Activated naive CD4-positive, alpha-beta T cell treated with anti-CD3 and anti-CD28 coated beads for 36 hours (primary cell): Measurements from ENCODE around the gene OSBP2. TPM values are rescaled to one million over a fixed set of nuclear protein-coding genes. Genes with fewer than 3 reads are reported as not detected.

ENCODE experiments used
- CTCF ChIA-PET: fragments of 350-600 bp; sonication (Branson Sonifier 250); formaldehyde crosslinking; loops from one replicate; lab custom pipeline; 2021; ENCODE audit warnings: antibody characterized with exemption; lab: Charles Lee
- DNase-seq: peaks from one replicate; pipeline ENCODE4 v3.0.0-alpha.2; 2020
- H3K27ac Mint-ChIP-seq: one replicate; pipeline ENCODE4 v1.8.0; 2021; ENCODE audit warnings: mild to moderate bottlenecking, mixed read lengths
- H3K27me3 Mint-ChIP-seq: one replicate; pipeline ENCODE4 v1.8.0; 2021; ENCODE audit warnings: low read depth, mixed read lengths
- H3K36me3 Mint-ChIP-seq: one replicate; pipeline ENCODE4 v1.8.0; 2021; ENCODE audit warnings: low read depth, mixed read lengths
- H3K4me1 Mint-ChIP-seq: one replicate; pipeline ENCODE4 v1.8.0; 2021; ENCODE audit warnings: low read depth, mixed read lengths
- H3K4me3 Mint-ChIP-seq: one replicate; pipeline ENCODE4 v1.8.0; 2021; ENCODE audit warnings: mild to moderate bottlenecking, moderate library complexity, mixed read lengths
- H3K9me3 Mint-ChIP-seq: one replicate; pipeline ENCODE4 v1.8.0; 2021; ENCODE audit warnings: mixed read lengths
- intact Hi-C: fragments of 100-400 bp; cut with micrococcal nuclease; formaldehyde crosslinking; loops from one replicate; pipeline ENCODE4 v1.15.1; 2023
- total RNA-seq, 2 experiments: library from RNA; stranded (reverse); gene quantifications; one replicate each; pipeline ENCODE4 v1.2.3, GENCODE V29; 2021

OSBP2 gene
- total RNA-seq, 2 experiments from 2014 or later, result 0.81 to 0.89 TPM

DNA sequence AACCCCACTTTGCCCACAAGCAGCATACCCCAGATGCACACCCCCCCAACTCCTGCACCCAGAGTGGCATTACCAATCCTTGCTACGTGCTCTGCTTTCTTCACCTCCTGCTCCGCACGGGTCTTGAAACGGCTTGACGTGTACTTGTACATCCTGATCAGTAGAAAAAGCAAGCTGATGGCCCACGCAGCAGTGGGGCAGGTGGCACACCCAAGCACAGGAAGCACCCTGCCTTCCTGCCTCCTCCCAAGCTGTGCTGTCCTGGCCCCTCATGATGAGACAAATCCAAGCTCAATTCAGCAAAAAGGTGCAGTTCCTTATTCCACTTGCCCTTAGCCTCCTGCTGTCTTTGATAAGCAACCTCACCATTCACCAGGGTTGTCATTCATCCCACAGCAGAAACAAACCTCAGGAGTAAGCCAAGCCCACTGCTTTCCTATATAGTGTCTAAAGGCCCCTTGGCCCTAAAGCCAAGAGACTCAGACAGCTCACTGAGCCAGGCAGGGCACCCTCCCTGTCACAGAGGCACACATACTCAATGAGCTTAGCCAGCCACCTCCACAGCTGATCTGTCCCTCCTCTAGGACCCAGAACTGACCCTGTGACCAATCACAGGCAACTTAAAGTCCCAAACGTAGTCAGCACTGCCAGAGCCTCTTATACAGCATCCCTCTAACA is 246.2 kb downstream of the OSBP2 start:
- H3K4me3 Mint-ChIP-seq, result peak overlapping the region; percentile 46
- intact Hi-C loops, result loop anchor here (1.0 to 10.0 kb wide), 3 partner anchors 28 to 334 kb away; partner anchors contain the start of gene TUG1
- peaks cover 53% of the 10 kb centered on the region for H3K36me3 Mint-ChIP-seq
- peaks cover 77% of the 10 kb centered on the region for H3K4me1 Mint-ChIP-seq
- H3K9me3 Mint-ChIP-seq, result no peaks in the 10 kb centered on the region
- CTCF ChIA-PET, result interaction anchor here (0.6 to 2.4 kb wide), 9 partner anchors 8 to 221 kb away, joined by 3 to 6 read pairs (median 4); no protein-coding TSS in a partner anchor
- DNase-seq, result peak; percentile 73
- H3K27me3 Mint-ChIP-seq, result no peaks in the 10 kb centered on the region
- peak overlapping the region; percentile 73 for H3K27ac Mint-ChIP-seq

DNA sequence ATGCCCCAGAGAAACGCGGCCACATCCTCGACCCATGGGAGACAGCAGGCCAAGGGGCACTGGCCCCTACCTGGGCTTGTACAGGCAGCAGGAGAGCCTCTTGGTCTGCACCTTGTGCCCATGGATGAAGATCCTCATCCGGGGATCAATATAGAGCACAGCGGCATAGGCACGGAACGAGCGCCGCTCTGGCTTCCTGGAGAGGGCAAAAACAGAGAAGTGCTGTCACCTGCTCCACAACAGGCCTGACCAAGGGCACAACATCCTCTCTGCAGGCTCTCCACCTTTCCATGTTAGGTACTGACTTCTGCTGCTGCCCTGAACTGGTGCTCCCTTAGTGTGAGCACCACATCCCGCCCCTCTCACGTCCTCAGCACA is 246.7 kb downstream of the OSBP2 start:
- H3K9me3 Mint-ChIP-seq, result no peaks in the 10 kb centered on the region
- DNase-seq, result peak; percentile 33
- H3K27me3 Mint-ChIP-seq, result no peaks in the 10 kb centered on the region
- intact Hi-C loops, result loop anchor here (2.0 to 10.0 kb wide), 2 partner anchors 143 to 333 kb away; no protein-coding TSS in a partner anchor
- H3K27ac Mint-ChIP-seq, result peak overlapping the region; percentile 73
- CTCF ChIA-PET, result interaction anchor here (0.8 to 1.3 kb wide), 4 partner anchors 21 to 141 kb away, joined by 3 to 4 read pairs (median 4); no protein-coding TSS in a partner anchor
- peaks cover 83% of the 10 kb centered on the region for H3K4me1 Mint-ChIP-seq
- peaks cover 53% of the 10 kb centered on the region for H3K36me3 Mint-ChIP-seq
- peak overlapping the region; percentile 46 for H3K4me3 Mint-ChIP-seq

DNA sequence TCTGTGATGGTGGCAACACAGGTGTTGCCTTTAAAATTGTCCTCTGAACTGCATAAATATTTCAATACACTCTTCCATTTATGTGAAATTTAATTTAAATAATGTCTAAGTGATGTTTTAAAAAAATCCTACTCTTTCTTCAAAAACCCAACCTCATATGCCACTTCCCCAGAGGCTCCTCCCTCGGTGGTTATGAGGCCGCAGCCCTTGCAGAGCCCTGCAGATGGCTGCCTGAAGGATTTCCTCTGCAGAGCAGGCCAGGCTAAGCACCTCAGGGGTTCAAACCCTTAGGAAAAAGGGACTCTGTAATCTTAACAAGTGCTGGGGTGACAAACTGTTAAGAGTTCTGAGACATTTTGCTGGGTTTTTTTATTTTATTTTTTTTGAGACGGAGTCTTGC is 248.7 kb downstream of the OSBP2 start:
- H3K27me3 Mint-ChIP-seq, result no peaks in the 10 kb centered on the region
- no peaks in the 10 kb centered on the region for H3K9me3 Mint-ChIP-seq
- peak; percentile 59 for DNase-seq
- H3K4me3 Mint-ChIP-seq, result no peak overlapping the region
- intact Hi-C loops, result loop anchor here (10.0 kb wide), 1 partner anchor 331 kb away; no protein-coding TSS in a partner anchor
- CTCF ChIA-PET, result no interaction called here
- peaks cover 46% of the 10 kb centered on the region for H3K36me3 Mint-ChIP-seq
- H3K27ac Mint-ChIP-seq, result peak overlapping the region; percentile 26
- peaks cover 71% of the 10 kb centered on the region for H3K4me1 Mint-ChIP-seq

- H3K27me3 Mint-ChIP-seq, result no peaks in the 10 kb centered on the region
- no peaks in the 10 kb centered on the region for H3K9me3 Mint-ChIP-seq
- peak overlapping the region; percentile 39 for H3K27ac Mint-ChIP-seq
- peaks cover 65% of the 10 kb centered on the region for H3K4me1 Mint-ChIP-seq
- DNase-seq, result no peak
- CTCF ChIA-PET, result interaction anchor here (2.6 kb wide), 1 partner anchor 140 kb away, joined by 29 read pairs; no protein-coding TSS in a partner anchor
- peaks cover 43% of the 10 kb centered on the region for H3K36me3 Mint-ChIP-seq
- no peak overlapping the region for H3K4me3 Mint-ChIP-seq
- intact Hi-C loops, result loop anchor here (5.0 to 10.0 kb wide), 2 partner anchors 287 to 330 kb away; no protein-coding TSS in a partner anchor
Measured at GRCh38 chr22:30944986-30945385, 250.3 kb downstream of the OSBP2 start.

DNA sequence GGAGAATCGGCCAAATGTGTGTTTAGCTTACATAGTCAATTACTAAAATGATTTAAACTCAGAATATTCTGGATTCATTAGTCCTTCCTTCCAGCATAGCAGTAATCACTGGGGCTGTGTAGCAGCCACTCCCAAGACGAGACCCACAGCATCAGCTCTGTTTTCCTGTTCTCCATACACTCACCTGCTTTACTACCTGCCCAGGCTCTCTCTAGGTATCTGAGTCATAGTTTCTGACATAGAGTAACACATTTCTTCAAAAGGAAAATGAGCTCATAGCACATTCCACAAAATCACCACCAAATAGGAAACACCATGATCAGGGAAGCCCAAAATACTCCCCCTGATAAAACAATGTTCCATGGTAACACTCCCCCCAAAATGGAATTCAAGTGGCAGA is 251.0 kb downstream of the OSBP2 start:
- intact Hi-C loops, result loop anchor here (5.0 to 10.0 kb wide), 2 partner anchors 287 to 329 kb away; no protein-coding TSS in a partner anchor
- H3K27ac Mint-ChIP-seq, result peak overlapping the region; percentile 3
- DNase-seq, result no peak
- no peak overlapping the region for H3K4me3 Mint-ChIP-seq
- H3K4me1 Mint-ChIP-seq, result peaks cover 58% of the 10 kb centered on the region
- CTCF ChIA-PET, result interaction anchor here (0.6 to 2.6 kb wide), 6 partner anchors 11 to 183 kb away, joined by 3 to 29 read pairs (median 3); partner anchors contain the start of gene SMTN
- H3K36me3 Mint-ChIP-seq, result peaks cover 39% of the 10 kb centered on the region
- no peaks in the 10 kb centered on the region for H3K9me3 Mint-ChIP-seq
- H3K27me3 Mint-ChIP-seq, result no peaks in the 10 kb centered on the region

GRCh38 chr22:30946354-30946753 is 251.7 kb downstream of the OSBP2 start:
- intact Hi-C loops, result loop anchor here (5.0 to 10.0 kb wide), 2 partner anchors 286 to 328 kb away; no protein-coding TSS in a partner anchor

GRCh38 chr22:30947173-30947815 is 252.6 kb downstream of the OSBP2 start:
- Mint-ChIP-seq H3K4me1 (peaks cover 55% of the 10 kb centered on the region), H3K9me3 (no peaks in the 10 kb centered on the region), H3K27ac (no peak overlapping the region), H3K4me3 (no peak overlapping the region), H3K36me3 (peaks cover 32% of the 10 kb centered on the region), H3K27me3 (no peaks in the 10 kb centered on the region)
- DNase-seq, result no peak
- intact Hi-C loops, result loop anchor here (5.0 to 10.0 kb wide), 2 partner anchors 285 to 328 kb away; no protein-coding TSS in a partner anchor
- CTCF ChIA-PET, result interaction anchor here (0.9 to 2.6 kb wide), 8 partner anchors 9 to 325 kb away, joined by 3 to 29 read pairs (median 3); partner anchors contain the start of gene SMTN

More at GRCh38 chr22:30946354-30946753, 251.7 kb downstream of the OSBP2 start:
- Mint-ChIP-seq H3K36me3 (peaks cover 37% of the 10 kb centered on the region), H3K9me3 (no peaks in the 10 kb centered on the region), H3K4me1 (peaks cover 56% of the 10 kb centered on the region), H3K27me3 (no peaks in the 10 kb centered on the region), H3K4me3 (no peak overlapping the region), H3K27ac (peak overlapping the region; percentile 3)
- no peak for DNase-seq
- CTCF ChIA-PET, result interaction anchor here (0.9 to 2.6 kb wide), 9 partner anchors 10 to 326 kb away, joined by 3 to 29 read pairs (median 3); partner anchors contain the start of gene SMTN

GRCh38 chr22:30947816-30948454 is 253.3 kb downstream of the OSBP2 start:
- peaks cover 32% of the 10 kb centered on the region for H3K36me3 Mint-ChIP-seq
- no peak overlapping the region for H3K27ac Mint-ChIP-seq
- no peaks in the 10 kb centered on the region for H3K27me3 Mint-ChIP-seq
- intact Hi-C loops, result loop anchor here (1.0 to 10.0 kb wide), 5 partner anchors 21 to 327 kb away; partner anchors contain the start of genes MORC2 and TUG1
- no peak overlapping the region for H3K4me3 Mint-ChIP-seq
- H3K4me1 Mint-ChIP-seq, result peaks cover 60% of the 10 kb centered on the region
- DNase-seq, result no peak
- H3K9me3 Mint-ChIP-seq, result no peaks in the 10 kb centered on the region
- CTCF ChIA-PET, result interaction anchor here (0.7 to 2.6 kb wide), 7 partner anchors 8 to 325 kb away, joined by 3 to 29 read pairs (median 4); no protein-coding TSS in a partner anchor

GRCh38 chr22:30948930-30949342 is 254.3 kb downstream of the OSBP2 start:
- Mint-ChIP-seq H3K9me3 (no peaks in the 10 kb centered on the region), H3K4me3 (no peak overlapping the region), H3K4me1 (peaks cover 56% of the 10 kb centered on the region), H3K36me3 (peaks cover 30% of the 10 kb centered on the region), H3K27me3 (no peaks in the 10 kb centered on the region), H3K27ac (peak overlapping the region; percentile 39)
- no peak for DNase-seq
- intact Hi-C loops, result loop anchor here (1.0 to 10.0 kb wide), 5 partner anchors 20 to 326 kb away; partner anchors contain the start of genes MORC2 and TUG1
- CTCF ChIA-PET, result interaction anchor here (0.7 to 2.4 kb wide), 4 partner anchors 9 to 137 kb away, joined by 3 to 11 read pairs (median 6); partner anchors contain the start of genes MORC2 and TUG1

DNA sequence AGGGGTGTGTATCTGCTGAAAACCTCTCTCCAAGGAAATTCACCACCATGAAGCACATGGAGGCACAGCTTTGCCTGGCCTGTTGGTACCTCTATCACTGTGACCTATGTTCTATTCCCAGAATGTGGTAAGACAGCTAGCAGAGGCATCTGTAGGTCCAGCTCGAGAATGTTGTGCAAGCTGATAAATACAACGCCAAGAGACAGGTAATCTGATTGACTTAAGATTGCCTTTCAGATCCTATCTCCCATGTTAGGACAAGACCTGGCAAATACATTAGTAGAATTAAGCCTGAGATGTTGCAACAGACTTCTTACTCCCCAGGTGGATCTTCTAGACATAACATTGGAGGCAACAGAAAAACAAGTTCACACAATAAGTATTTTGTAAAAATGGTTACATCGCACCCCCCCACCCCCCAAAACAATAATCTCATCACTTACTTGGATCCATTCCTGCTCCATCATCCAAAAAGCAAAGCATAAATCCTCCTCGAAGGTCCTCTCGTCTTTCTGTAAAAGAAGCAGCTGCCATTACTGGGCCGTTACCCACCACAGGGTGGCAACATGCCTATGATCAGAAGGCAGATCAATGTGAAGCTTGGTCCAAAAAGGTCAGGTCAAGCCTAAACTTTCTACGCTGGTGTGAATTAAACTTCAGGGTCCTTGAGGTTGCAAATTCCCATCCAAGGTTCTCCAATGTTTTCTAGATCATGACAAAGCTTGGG is 255.4 kb downstream of the OSBP2 start:
- H3K4me3 Mint-ChIP-seq, result no peak overlapping the region
- intact Hi-C loops, result loop anchor here (2.0 to 10.0 kb wide), 3 partner anchors 19 to 325 kb away; partner anchors contain the start of genes MORC2 and TUG1
- H3K27me3 Mint-ChIP-seq, result no peaks in the 10 kb centered on the region
- CTCF ChIA-PET, result interaction anchor here (0.6 to 2.4 kb wide), 5 partner anchors 18 to 353 kb away, joined by 3 to 11 read pairs (median 5); partner anchors contain the start of genes MORC2 and TUG1
- peaks cover 27% of the 10 kb centered on the region for H3K36me3 Mint-ChIP-seq
- H3K4me1 Mint-ChIP-seq, result peaks cover 53% of the 10 kb centered on the region
- DNase-seq, result no peak
- no peaks in the 10 kb centered on the region for H3K9me3 Mint-ChIP-seq
- H3K27ac Mint-ChIP-seq, result no peak overlapping the region

DNA sequence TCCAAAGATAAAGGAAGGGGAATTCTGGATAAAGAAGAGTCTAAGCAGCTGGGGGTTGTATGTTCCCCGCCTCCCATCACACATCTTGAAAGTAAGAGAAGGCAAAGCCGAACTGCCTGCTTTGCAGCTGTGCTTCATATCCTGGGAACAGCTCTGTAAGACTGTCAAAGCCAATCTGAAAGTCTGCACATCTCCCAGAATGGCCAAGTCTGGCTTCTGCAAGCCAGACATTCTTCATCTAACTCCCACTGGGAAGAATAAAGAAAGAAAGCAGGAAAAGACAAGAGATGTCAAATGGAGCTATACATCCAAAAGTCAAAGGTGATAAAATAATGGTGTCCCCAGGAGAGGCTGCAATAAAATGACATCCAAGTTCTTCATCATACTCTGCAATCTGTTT is 258.5 kb downstream of the OSBP2 start:
- peaks cover 66% of the 10 kb centered on the region for H3K4me1 Mint-ChIP-seq
- no peaks in the 10 kb centered on the region for H3K27me3 Mint-ChIP-seq
- CTCF ChIA-PET, result interaction anchor here (1.0 kb wide), 1 partner anchor 33 kb away, joined by 3 read pairs; no protein-coding TSS in a partner anchor
- DNase-seq, result no peak
- peaks cover 23% of the 10 kb centered on the region for H3K36me3 Mint-ChIP-seq
- intact Hi-C loops, result no loop called here
- no peaks in the 10 kb centered on the region for H3K9me3 Mint-ChIP-seq
- H3K4me3 Mint-ChIP-seq, result no peak overlapping the region
- no peak overlapping the region for H3K27ac Mint-ChIP-seq
